GM06990 (cell line): ENCODE data around the gene GALNT16.

Source experiments
- DNase-seq: peaks from one replicate; pipeline ENCODE4 v3.0.0-alpha.2; 2011; ENCODE audit not compliant: insufficient read length; ENCODE audit errors: extremely low read depth
- H3K27me3 ChIP-seq: replicated peaks from 2 replicates; pipeline ENCODE4 v1.6.0; 2011; ENCODE audit warnings: low read length; ENCODE audit not compliant: control insufficient read depth, insufficient read depth
- H3K36me3 ChIP-seq: 2 replicates; pipeline ENCODE4 v1.5.1; 2011; ENCODE audit warnings: low read length; ENCODE audit not compliant: control insufficient read depth, insufficient read depth
- H3K4me3 ChIP-seq: replicated peaks from 2 replicates; pipeline ENCODE4 v1.5.1; 2011; ENCODE audit warnings: low read depth, mild to moderate bottlenecking, control low read depth, low read length
- CTCF ChIP-seq: IDR thresholded peaks from 2 replicates; pipeline ENCODE4 v1.5.1; 2011; ENCODE audit warnings: low read length, control low read depth, mild to moderate bottlenecking, inconsistent platforms; ENCODE audit not compliant: insufficient read depth, poor library complexity, severe bottlenecking

The GALNT16 gene

GRCh38 chr14:69339426-69339825 lies 79.5 kb downstream of the GALNT16 start:
- no peaks in the 10 kb centered on the region for H3K36me3 ChIP-seq
- DNase-seq = no peak
- H3K4me3 ChIP-seq = no peak overlapping the region
- no peaks in the 10 kb centered on the region; the same call in 1 of the 2 replicates for H3K27me3 ChIP-seq
- TF ChIP-seq CTCF = no peak

GRCh38 chr14:69342928-69343525 lies 83.1 kb downstream of the GALNT16 start:
- TF ChIP-seq CTCF = no peak
- no peak for DNase-seq
- H3K27me3 ChIP-seq = no peaks in the 10 kb centered on the region; the same call in 1 of the 2 replicates
- H3K4me3 ChIP-seq = no peak overlapping the region
- H3K36me3 ChIP-seq = no peaks in the 10 kb centered on the region

GRCh38 chr14:69344171-69344570 lies 84.2 kb downstream of the GALNT16 start:
- no peak for DNase-seq
- no peaks in the 10 kb centered on the region; the same call in 1 of the 2 replicates for H3K27me3 ChIP-seq
- H3K36me3 ChIP-seq = no peaks in the 10 kb centered on the region
- H3K4me3 ChIP-seq = no peak overlapping the region
- no peak for TF ChIP-seq CTCF

- Histone ChIP-seq H3K36me3 (no peaks in the 10 kb centered on the region), H3K4me3 (no peak overlapping the region), H3K27me3 (no peaks in the 10 kb centered on the region; the same call in 1 of the 2 replicates)
- no peak for DNase-seq
- TF ChIP-seq CTCF = no peak
These were observed 85.4 kb downstream of the GALNT16 start for GRCh38 chr14:69345402-69345801.

GRCh38 chr14:69346710-69347109 lies 86.8 kb downstream of the GALNT16 start:
- Histone ChIP-seq H3K27me3 (no peaks in the 10 kb centered on the region; the same call in 1 of the 2 replicates), H3K36me3 (no peaks in the 10 kb centered on the region)
- DNase-seq = no peak

More at GRCh38 chr14:69346710-69347109, 86.8 kb downstream of the GALNT16 start:
- H3K4me3 ChIP-seq = no peak overlapping the region
- TF ChIP-seq CTCF = peak; percentile 74
